Loucy (cell line): ENCODE data around the gene CATSPERD.

ENCODE experiments used
- EZH2phosphoT487 ChIP-seq: fragments of 200-600 bp; IDR thresholded peaks from 2 replicates; pipeline ENCODE4 v1.6.1; 2018; ENCODE audit warnings: antibody characterized with exemption, mild to moderate bottlenecking, moderate library complexity, borderline replicate concordance
- TF ChIP-seq, protein P1 (sequence below): fragments of 200-600 bp; sonication (generic); conservative IDR thresholded peaks from 2 replicates; pipeline ENCODE4 v1.5.1; 2014; ENCODE audit warnings: mild to moderate bottlenecking, antibody characterized with exemption, low read length

- TF ChIP-seq, protein P1, sequence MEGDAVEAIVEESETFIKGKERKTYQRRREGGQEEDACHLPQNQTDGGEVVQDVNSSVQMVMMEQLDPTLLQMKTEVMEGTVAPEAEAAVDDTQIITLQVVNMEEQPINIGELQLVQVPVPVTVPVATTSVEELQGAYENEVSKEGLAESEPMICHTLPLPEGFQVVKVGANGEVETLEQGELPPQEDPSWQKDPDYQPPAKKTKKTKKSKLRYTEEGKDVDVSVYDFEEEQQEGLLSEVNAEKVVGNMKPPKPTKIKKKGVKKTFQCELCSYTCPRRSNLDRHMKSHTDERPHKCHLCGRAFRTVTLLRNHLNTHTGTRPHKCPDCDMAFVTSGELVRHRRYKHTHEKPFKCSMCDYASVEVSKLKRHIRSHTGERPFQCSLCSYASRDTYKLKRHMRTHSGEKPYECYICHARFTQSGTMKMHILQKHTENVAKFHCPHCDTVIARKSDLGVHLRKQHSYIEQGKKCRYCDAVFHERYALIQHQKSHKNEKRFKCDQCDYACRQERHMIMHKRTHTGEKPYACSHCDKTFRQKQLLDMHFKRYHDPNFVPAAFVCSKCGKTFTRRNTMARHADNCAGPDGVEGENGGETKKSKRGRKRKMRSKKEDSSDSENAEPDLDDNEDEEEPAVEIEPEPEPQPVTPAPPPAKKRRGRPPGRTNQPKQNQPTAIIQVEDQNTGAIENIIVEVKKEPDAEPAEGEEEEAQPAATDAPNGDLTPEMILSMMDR: no peak
- no peak for TF ChIP-seq EZH2phosphoT487
Observed at GRCh38 chr19:5680084-5680436, 40.4 kb upstream of the CATSPERD start.
